Upper lobe of right lung (tissue), 1 donor: ENCODE results near the gene DNAJC13. TPM values are rescaled to one million over a fixed set of nuclear protein-coding genes. Genes with fewer than 3 reads are reported as not detected.

Experiments used
- ATAC-seq: fragments of 200-7000 bp; cut with Tn5 transposase; one replicate; pipeline ENCODE4 v1.9.1; 2020; ENCODE audit warnings: mild to moderate bottlenecking, moderate library complexity
- DNase-seq: peaks from one replicate; pipeline ENCODE4 v3.0.0-alpha.2; 2020
- H3K27ac ChIP-seq: fragments of 200-600 bp; one replicate; pipeline ENCODE4 v1.8.0; 2022
- H3K27me3 ChIP-seq: fragments of 200-600 bp; one replicate; pipeline ENCODE4 v1.8.0; 2022; ENCODE audit warnings: mild to moderate bottlenecking
- H3K36me3 ChIP-seq: fragments of 200-600 bp; one replicate; pipeline ENCODE4 v1.8.0; 2022
- H3K4me1 ChIP-seq: fragments of 200-600 bp; one replicate; pipeline ENCODE4 v1.8.0; 2022
- H3K4me3 ChIP-seq: fragments of 200-600 bp; one replicate; pipeline ENCODE4 v1.8.0; 2022; ENCODE audit warnings: mild to moderate bottlenecking
- H3K9me3 ChIP-seq: fragments of 200-600 bp; one replicate; pipeline ENCODE4 v1.8.0; 2022
- intact Hi-C: fragments of 100-400 bp; cut with DNase I; formaldehyde crosslinking; loops from one replicate; pipeline ENCODE4 v1.11.0; 2022
- total RNA-seq: library from RNA; stranded (reverse); fragmentation: NEBNext Ultra II Directional; extraction: Animal tissue kit (Norgen Biotek cat#: 25700); gene quantifications from one replicate; pipeline ENCODE4 v1.2.1, GENCODE V29; 2021
- TF ChIP-seq, protein P1 (sequence below): fragments of 200-600 bp; IDR thresholded peaks from one replicate; pipeline ENCODE4 v1.8.0; 2022; ENCODE audit warnings: antibody characterized with exemption
- donor health status: DM: no; HTN: yes; CAD: no; lungs with severe emphysema.

DNAJC13 gene
- total RNA-seq, 1 donor from 2014 or later, result 44.8 TPM

DNA sequence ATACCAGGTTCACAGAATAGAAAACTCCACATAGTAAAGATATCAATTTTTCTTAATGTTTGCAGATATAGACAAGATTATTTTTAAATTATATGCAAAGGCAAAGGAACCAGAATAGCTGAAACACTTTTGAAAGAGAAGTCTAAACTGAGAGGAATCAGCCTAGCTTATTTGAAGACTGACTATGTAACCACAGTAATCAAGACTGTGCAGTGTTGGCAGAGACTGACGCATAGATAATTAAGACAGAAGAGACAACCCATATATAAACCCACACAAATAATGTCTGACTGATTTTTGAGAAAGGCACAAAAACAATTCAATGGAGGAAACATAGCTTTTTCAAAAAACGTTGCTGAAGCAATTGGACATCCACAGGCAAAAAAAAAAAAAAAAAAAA lies 151.1 kb downstream of the DNAJC13 start:
- DNase-seq (no peak), ATAC-seq (no peak)
- H3K4me3 ChIP-seq, result no peak overlapping the region
- H3K4me1 ChIP-seq, result no peaks in the 10 kb centered on the region
- H3K27ac ChIP-seq, result no peak overlapping the region
- TF ChIP-seq, protein P1, sequence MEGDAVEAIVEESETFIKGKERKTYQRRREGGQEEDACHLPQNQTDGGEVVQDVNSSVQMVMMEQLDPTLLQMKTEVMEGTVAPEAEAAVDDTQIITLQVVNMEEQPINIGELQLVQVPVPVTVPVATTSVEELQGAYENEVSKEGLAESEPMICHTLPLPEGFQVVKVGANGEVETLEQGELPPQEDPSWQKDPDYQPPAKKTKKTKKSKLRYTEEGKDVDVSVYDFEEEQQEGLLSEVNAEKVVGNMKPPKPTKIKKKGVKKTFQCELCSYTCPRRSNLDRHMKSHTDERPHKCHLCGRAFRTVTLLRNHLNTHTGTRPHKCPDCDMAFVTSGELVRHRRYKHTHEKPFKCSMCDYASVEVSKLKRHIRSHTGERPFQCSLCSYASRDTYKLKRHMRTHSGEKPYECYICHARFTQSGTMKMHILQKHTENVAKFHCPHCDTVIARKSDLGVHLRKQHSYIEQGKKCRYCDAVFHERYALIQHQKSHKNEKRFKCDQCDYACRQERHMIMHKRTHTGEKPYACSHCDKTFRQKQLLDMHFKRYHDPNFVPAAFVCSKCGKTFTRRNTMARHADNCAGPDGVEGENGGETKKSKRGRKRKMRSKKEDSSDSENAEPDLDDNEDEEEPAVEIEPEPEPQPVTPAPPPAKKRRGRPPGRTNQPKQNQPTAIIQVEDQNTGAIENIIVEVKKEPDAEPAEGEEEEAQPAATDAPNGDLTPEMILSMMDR, result no peak
- intact Hi-C loops, result no loop called here
- H3K36me3 ChIP-seq, result no peaks in the 10 kb centered on the region
- H3K27me3 ChIP-seq, result no peaks in the 10 kb centered on the region
- no peaks in the 10 kb centered on the region for H3K9me3 ChIP-seq

DNA sequence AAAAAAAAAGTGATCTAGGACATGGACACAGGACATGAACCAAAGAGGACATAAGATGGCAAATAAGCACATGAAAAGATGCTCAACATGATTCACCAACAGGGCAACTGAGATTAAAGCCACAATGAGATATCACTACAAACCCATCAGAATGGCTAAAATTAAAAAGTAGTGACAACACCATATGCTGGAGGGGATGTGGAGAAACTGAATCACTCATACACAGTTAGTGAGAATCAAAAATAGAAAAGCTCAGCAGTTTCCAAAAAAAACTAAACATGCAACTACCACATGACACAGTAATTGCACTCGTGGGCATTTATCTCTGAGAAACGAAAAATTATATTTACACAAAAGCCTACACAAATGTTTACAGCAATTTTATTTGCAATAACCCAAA lies 151.9 kb downstream of the DNAJC13 start:
- intact Hi-C loops, result no loop called here
- TF ChIP-seq, protein P1, result no peak
- ATAC-seq (no peak), DNase-seq (no peak)
- H3K4me1 ChIP-seq, result no peaks in the 10 kb centered on the region
- H3K27ac ChIP-seq, result no peak overlapping the region
- no peaks in the 10 kb centered on the region for H3K27me3 ChIP-seq
- no peak overlapping the region for H3K4me3 ChIP-seq
- H3K36me3 ChIP-seq, result no peaks in the 10 kb centered on the region
- H3K9me3 ChIP-seq, result no peaks in the 10 kb centered on the region

DNA sequence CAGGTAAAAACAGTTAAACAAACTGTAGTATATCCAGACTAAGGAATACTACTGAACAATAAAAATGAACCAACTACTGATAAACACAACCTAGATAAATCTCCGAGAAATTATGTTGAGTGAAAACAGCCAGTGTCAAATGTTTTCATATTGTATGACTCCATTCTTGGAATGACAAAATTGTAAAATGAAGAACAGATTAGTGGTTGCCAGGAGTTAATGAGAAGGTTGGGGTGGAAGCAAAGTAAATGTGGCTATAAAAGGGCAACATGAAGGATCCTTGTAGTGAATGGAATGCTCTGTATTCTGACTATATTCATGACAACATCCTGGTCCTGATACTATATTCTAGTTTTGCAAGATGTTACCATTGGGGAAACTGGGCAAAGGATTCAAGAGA lies 152.3 kb downstream of the DNAJC13 start:
- Histone ChIP-seq H3K27ac (no peak overlapping the region), H3K36me3 (peaks cover 2% of the 10 kb centered on the region), H3K27me3 (no peaks in the 10 kb centered on the region), H3K4me1 (no peaks in the 10 kb centered on the region), H3K9me3 (no peaks in the 10 kb centered on the region), H3K4me3 (no peak overlapping the region)
- intact Hi-C loops, result no loop called here
- no peak for ATAC-seq
- TF ChIP-seq, protein P1, result no peak
- no peak for DNase-seq

DNA sequence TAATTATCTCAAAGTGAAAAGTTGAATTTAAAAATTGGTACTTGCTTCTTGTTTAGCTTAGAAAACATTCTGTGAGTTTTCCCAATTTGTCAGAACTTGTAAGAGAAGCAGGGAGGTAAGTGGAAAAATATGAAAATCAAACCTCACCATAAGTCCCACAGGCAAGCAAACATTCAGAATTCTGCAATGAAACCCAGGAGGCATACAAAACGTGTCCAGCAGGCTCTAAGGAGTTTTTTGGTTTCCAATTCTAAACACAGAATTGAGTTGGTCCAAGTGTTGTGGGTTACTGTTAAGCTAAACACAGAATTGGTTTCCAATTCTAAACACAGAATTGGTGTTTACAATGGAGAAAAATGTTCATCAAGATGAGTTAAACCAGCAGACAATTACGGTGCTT lies 152.7 kb downstream of the DNAJC13 start:
- no peak overlapping the region for H3K27ac ChIP-seq
- H3K27me3 ChIP-seq, result no peaks in the 10 kb centered on the region

DNA sequence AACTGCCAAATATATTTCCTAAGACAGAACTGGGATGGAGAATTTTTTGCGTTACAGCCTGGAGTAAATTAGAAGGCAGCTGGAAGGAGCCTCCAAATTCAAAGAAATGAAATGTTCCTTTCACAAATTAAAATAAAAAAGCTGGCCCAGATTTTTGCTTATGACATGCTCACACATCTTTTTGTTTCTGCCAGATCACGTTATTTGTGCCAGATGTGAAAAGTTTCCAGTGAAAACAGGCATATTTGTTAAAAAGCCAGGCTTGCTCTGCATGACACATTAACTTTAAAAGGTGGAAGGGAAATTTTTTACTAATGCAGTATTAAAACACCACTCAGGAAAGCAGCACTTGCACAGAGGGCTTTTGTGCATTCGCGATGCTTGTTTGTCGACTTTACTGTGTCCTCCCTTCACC lies 156.5 kb downstream of the DNAJC13 start:
- Histone ChIP-seq H3K9me3 (no peaks in the 10 kb centered on the region), H3K36me3 (peaks cover 28% of the 10 kb centered on the region), H3K4me1 (no peaks in the 10 kb centered on the region), H3K27me3 (no peaks in the 10 kb centered on the region), H3K4me3 (no peak overlapping the region), H3K27ac (no peak overlapping the region)
- intact Hi-C loops, result no loop called here
- DNase-seq (no peak), ATAC-seq (no peak)
- TF ChIP-seq, protein P1, result no peak

More for the DNA sequence above, 152.7 kb downstream of the DNAJC13 start:
- TF ChIP-seq, protein P1, result no peak
- H3K4me3 ChIP-seq, result no peak overlapping the region
- peaks cover 6% of the 10 kb centered on the region for H3K36me3 ChIP-seq
- no peaks in the 10 kb centered on the region for H3K4me1 ChIP-seq
- DNase-seq (no peak), ATAC-seq (no peak)
- no peaks in the 10 kb centered on the region for H3K9me3 ChIP-seq
- intact Hi-C loops, result no loop called here

DNA sequence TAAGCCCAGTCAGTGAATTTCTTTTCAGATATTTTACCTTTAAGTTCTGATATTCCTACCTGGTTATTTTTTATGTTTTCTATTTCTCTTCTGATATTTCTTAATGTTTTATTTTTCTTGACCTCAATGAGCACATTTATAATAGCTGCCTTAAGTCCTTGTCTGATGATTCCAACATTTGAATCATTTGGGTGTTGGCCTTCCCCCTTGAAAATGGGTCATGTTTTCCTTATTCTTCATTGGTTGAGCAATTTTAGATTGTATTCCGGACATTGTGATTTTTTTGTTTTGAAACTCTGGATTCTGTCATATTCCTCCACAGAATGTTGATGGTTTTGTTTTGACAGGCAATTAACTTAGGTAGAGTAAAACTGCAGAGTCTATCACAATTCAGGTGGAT lies 170.1 kb downstream of the DNAJC13 start:
- no peak for ATAC-seq

More for the DNA sequence above, 170.1 kb downstream of the DNAJC13 start:
- intact Hi-C loops, result no loop called here
- H3K4me3 ChIP-seq, result no peak overlapping the region
- TF ChIP-seq, protein P1, result no peak
- H3K27ac ChIP-seq, result no peak overlapping the region
- H3K9me3 ChIP-seq, result no peaks in the 10 kb centered on the region
- no peak for DNase-seq
- no peaks in the 10 kb centered on the region for H3K27me3 ChIP-seq
- H3K36me3 ChIP-seq, result no peaks in the 10 kb centered on the region
- no peaks in the 10 kb centered on the region for H3K4me1 ChIP-seq
